Chondrocyte (in vitro differentiated cells): ENCODE data around the gene APOBEC4. TPM values are rescaled to one million over a fixed set of nuclear protein-coding genes. Genes with fewer than 3 reads are reported as not detected.

Source experiments
- DNase-seq: peaks from one replicate; pipeline ENCODE4 v3.0.0; 2021; ENCODE audit warnings: mixed read lengths, low spot score
- H3K27ac Mint-ChIP-seq: one replicate; pipeline ENCODE4 v1.8.0; 2021; ENCODE audit warnings: mild to moderate bottlenecking, moderate library complexity, mixed read lengths; ENCODE audit not compliant: unreplicated experiment
- H3K27me3 Mint-ChIP-seq: 2 replicates; pipeline ENCODE4 v1.8.0; 2021; ENCODE audit warnings: low read depth, mixed read lengths
- H3K36me3 Mint-ChIP-seq: 2 replicates; pipeline ENCODE4 v1.8.0; 2021; ENCODE audit warnings: low read depth, mixed read lengths
- H3K4me1 Mint-ChIP-seq: 2 replicates; pipeline ENCODE4 v1.8.0; 2021; ENCODE audit warnings: low read depth, mild to moderate bottlenecking, mixed read lengths
- H3K4me3 Mint-ChIP-seq: one replicate; pipeline ENCODE4 v1.8.0; 2021; ENCODE audit warnings: mild to moderate bottlenecking, moderate library complexity, mixed read lengths; ENCODE audit not compliant: unreplicated experiment
- H3K9me3 Mint-ChIP-seq: 2 replicates; pipeline ENCODE4 v1.8.0; 2021; ENCODE audit warnings: low read depth, mixed read lengths
- total RNA-seq: library from RNA; stranded (reverse); gene quantifications from 3 replicates; pipeline ENCODE4 v1.2.1, GENCODE V29; 2021
- TF ChIP-seq, protein P1 (sequence below): fragments of 200-600 bp; sonication (generic); IDR thresholded peaks from 2 replicates; pipeline ENCODE4 v1.5.0; 2021; ENCODE audit warnings: antibody characterized with exemption, mild to moderate bottlenecking, moderate library complexity

The APOBEC4 gene
- total RNA-seq, 1 donor from 2014 or later, result not detected

DNA sequence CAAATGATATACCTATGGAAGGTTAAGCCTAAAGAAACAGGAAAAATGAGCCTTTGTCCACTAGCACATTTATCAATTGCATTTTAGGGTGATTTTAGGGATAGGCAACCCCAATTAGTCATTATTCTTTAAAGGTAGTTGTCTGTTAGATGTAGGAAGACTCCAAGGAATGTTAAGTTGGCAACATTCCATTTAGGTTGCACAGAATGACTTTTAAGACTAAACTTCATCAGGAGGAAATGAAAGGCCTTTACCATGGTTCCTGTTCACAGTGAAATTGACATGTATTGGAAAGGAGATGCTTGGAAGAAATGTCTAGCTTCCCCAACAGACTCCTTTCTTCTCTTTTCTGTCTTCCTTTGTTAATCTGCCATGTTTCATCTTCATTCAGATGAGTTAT, 1.6 kb upstream of the APOBEC4 start:
- Mint-ChIP-seq H3K36me3 (peaks cover 2% of the 10 kb centered on the region), H3K9me3 (no peaks in the 10 kb centered on the region), H3K4me3 (no peak overlapping the region), H3K4me1 (peaks cover 19% of the 10 kb centered on the region), H3K27me3 (no peaks in the 10 kb centered on the region), H3K27ac (no peak overlapping the region)
- TF ChIP-seq, protein P1, sequence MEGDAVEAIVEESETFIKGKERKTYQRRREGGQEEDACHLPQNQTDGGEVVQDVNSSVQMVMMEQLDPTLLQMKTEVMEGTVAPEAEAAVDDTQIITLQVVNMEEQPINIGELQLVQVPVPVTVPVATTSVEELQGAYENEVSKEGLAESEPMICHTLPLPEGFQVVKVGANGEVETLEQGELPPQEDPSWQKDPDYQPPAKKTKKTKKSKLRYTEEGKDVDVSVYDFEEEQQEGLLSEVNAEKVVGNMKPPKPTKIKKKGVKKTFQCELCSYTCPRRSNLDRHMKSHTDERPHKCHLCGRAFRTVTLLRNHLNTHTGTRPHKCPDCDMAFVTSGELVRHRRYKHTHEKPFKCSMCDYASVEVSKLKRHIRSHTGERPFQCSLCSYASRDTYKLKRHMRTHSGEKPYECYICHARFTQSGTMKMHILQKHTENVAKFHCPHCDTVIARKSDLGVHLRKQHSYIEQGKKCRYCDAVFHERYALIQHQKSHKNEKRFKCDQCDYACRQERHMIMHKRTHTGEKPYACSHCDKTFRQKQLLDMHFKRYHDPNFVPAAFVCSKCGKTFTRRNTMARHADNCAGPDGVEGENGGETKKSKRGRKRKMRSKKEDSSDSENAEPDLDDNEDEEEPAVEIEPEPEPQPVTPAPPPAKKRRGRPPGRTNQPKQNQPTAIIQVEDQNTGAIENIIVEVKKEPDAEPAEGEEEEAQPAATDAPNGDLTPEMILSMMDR, result no peak
- no peak for DNase-seq

DNA sequence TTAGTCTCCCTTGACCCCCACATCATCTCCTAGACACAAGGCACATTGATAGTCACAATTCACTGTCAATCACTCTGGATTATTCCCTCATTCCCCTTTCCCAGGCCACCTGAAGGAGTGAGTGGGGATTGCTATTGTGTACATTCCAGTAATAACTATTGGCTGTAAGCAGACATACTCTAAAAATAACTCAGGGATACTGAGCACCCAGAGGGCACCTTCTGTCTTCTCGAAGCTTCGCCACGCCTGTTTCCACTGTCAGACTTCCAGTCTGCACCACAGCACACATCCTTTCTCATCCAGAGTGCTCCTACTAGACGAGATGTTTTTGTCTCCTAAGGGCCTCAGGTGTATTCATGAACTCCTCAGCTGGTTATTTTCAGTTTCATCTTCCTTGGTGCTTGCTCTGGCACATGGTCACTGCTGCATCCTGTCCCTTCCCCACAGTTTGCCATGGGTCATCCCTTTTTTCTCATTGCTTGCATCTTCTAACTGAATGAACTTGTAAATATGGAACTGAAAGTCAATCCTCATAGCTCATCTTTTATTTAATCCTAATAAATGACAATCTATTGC, 848 bp upstream of the APOBEC4 start:
- no peaks in the 10 kb centered on the region for H3K36me3 Mint-ChIP-seq
- no peak overlapping the region for H3K27ac Mint-ChIP-seq
- H3K4me3 Mint-ChIP-seq, result no peak overlapping the region
- no peak for DNase-seq
- H3K27me3 Mint-ChIP-seq, result no peaks in the 10 kb centered on the region
- no peaks in the 10 kb centered on the region for H3K9me3 Mint-ChIP-seq
- H3K4me1 Mint-ChIP-seq, result peaks cover 19% of the 10 kb centered on the region
- TF ChIP-seq, protein P1, result no peak

DNA sequence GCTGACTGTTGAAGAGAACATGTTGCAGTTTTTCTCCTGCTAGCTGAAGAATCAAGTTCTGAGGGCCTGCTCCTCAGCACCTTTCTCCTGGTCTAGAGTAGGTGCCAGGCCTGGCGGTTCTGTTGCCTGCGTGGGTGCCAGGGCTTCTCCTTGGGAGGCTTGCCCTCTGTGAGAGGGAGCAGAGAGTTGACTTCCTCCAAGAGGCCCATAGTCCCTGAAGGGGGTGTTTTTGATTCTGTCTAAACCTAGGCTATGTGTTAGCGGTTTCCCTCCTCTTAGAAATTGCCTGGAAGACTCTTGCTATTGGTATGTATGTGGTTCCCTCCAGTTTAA, 312 bp upstream of the APOBEC4 start:
- Mint-ChIP-seq H3K9me3 (no peaks in the 10 kb centered on the region), H3K27me3 (no peaks in the 10 kb centered on the region), H3K4me3 (no peak overlapping the region), H3K4me1 (peaks cover 19% of the 10 kb centered on the region), H3K36me3 (no peaks in the 10 kb centered on the region), H3K27ac (no peak overlapping the region)
- no peak for DNase-seq
- TF ChIP-seq, protein P1, result no peak

DNA sequence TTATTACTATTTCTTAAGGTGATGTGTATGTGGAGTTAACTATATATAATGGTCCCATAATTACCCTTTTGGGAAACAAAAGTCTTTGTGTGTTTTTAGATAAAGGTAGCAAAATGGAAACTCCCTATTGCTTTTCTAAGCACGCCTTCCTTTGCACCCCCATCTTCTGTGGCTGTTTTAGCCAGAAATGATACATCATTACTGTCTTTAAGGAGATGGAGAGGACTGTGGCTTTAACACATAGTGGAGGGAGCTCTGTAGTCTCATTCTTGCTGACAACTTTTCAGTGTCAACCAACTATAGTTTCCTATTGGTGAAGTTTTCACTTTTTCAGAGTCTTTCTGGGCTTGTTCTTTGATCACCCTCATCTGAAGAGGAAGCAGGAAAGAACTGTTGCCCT, 1.0 kb downstream of the APOBEC4 start:
- Mint-ChIP-seq H3K9me3 (no peaks in the 10 kb centered on the region), H3K36me3 (no peaks in the 10 kb centered on the region), H3K4me1 (peaks cover 19% of the 10 kb centered on the region), H3K27me3 (no peaks in the 10 kb centered on the region), H3K4me3 (no peak overlapping the region), H3K27ac (no peak overlapping the region)
- TF ChIP-seq, protein P1, result no peak
- no peak for DNase-seq

DNA sequence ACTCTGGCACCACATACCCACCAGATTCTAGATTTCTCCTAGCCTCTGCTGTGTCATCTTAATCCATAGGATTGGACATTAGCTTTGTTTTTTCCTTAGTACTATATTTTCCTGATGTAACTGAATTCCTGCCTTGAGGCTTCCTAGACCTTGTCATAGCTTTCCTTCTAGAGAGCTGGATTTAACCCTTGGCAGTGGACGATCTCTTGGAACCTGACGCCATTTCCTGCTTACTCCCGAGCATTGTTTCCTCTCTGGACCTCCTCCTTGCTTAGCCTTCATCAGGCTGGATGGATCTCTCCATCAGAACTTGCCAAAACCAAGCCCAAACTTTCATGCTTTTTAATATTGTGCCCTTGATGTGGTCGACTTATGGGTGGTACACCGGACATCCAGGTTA, 1.5 kb downstream of the APOBEC4 start:
- Mint-ChIP-seq H3K4me3 (no peak overlapping the region), H3K36me3 (no peaks in the 10 kb centered on the region), H3K4me1 (peaks cover 19% of the 10 kb centered on the region), H3K27ac (no peak overlapping the region), H3K9me3 (no peaks in the 10 kb centered on the region), H3K27me3 (no peaks in the 10 kb centered on the region)
- DNase-seq, result no peak
- TF ChIP-seq, protein P1, result no peak
